Skeletal muscle cell (primary cell): ENCODE data around the gene ACADVL.

Experiments used
- DNase-seq: peaks from one replicate; pipeline ENCODE4 v3.0.0-alpha.2; 2010; ENCODE audit warnings: low read depth
- H3K4me3 ChIP-seq: 2 replicates; pipeline ENCODE4 v1.5.1; 2011; ENCODE audit warnings: low read depth, mild to moderate bottlenecking, control low read depth, low read length, moderate library complexity

The ACADVL gene

DNA sequence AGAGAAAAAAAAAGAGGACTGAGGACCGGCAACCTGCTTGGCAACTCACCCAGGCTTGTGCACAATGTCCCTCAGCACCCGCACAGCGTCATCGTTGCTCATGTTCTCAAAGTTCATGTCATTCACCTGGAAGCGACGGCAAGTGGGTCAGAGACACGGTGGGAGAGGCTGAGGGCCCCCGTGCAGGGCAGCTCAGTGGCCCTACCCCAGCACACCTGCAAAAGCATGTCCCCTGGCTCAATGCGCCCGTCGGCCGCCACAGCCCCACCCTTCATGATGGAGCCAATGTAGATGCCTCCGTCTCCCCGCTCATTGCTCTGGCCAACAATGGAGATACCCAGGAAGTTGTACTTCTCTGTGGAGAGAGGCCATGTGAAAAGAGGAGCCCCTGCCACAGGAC lies 9.2 kb downstream of the ACADVL start:
- no peak overlapping the region for H3K4me3 ChIP-seq
- no peak for DNase-seq

DNA sequence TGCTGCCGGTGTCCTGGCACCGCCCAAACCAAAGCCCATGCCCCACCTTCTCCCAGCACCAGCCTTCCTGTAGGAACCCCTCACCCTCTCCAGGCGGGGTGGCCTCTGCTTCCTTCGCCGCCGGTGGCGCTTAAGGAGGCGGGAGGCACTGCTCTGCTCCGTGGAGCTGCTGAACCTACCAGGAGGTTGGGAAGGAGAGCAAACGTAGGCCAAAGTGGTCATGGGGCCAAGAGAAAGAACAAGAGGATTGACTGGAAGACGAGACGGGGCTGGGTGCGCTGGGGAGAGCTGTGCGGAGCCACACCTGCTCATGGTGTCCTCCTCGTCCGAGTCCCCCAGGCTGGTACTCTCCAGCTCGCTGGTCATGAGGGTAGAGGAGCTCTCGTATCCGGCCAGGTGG lies 9.8 kb downstream of the ACADVL start:
- no peak for DNase-seq
- no peak overlapping the region for H3K4me3 ChIP-seq

- no peak for DNase-seq
- peak overlapping the region; percentile 86 for H3K4me3 ChIP-seq
Observed at GRCh38 chr17:7232114-7232513, 12.4 kb downstream of the ACADVL start.

GRCh38 chr17:7233701-7234082 lies 14.0 kb downstream of the ACADVL start:
- H3K4me3 ChIP-seq: peak overlapping the region; percentile 86
- DNase-seq: no peak

DNA sequence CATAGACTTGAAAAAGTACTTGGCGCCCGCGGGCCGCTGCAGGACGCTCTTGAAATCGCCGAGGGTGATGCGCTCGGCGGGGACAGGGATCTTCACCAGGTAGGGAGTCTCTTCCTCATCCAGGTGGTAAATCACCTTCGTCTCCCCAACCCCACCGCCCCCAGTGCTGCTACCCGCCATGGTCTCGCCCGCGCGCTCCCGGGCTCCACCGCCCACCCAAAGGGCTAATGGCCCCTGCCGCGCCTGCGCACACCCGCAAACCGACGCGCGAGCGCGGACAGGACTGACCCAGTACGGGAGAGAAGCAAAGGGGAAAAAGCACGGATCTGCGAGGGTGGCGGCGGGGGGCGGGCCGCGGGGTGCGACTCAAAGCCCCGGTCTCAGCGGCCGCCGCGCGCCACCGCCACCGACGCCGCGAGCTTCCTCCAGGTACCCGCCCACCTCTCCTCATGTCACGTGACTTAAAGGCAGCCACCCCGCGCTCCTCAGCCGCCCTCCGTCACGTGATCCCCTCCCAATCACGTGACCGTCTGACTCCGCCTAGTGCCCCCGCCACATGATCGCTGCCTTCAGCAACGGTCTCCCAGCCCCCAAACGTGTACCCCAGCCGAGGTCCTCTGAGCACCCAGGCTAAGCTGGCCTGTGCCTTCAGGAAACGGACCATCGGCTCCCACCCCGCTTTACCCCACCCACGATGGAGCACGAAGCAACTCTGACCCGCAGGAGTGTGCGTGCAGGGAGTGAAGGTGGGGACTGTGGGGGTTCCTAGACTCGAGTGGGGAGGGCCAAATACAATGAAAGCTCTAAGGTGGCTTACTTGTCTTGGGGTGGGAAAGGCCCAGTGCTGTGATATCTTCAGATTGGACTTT lies 14.6 kb downstream of the ACADVL start, which contains the start of gene DVL2:
Gene DVL2, minus strand, starts transcription at position 435 of the 869 bp plus-strand sequence. Its CDS starts 255 bp downstream, at position 180.
- peak within 1 kb of the TSS; percentile 86 for H3K4me3 ChIP-seq
- DNase-seq: peak; percentile 86

GRCh38 chr17:7235693-7236665 lies 16.2 kb downstream of the ACADVL start:
- no peak overlapping the region for H3K4me3 ChIP-seq
- no peak for DNase-seq

DNA sequence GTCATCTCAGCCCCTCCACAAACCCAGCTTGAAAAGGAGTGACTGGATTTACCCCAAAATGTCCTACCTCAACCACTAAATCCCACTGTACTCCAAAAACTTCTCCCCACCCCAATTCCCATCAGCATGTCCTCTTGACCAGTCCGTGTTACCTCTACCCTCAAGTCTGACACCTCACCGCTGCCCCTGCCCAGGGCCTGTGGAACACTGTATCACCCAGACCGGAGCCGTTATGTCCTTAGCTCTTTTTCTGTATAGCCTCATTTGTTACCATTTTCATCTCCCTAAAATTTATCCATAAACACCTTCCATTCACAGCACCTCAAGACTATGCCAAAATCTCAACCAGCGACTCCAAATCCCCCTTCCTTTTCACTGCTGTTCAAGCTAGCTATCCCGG lies 17.1 kb downstream of the ACADVL start:
- DNase-seq: no peak
- H3K4me3 ChIP-seq: peak overlapping the region; percentile 98

GRCh38 chr17:7237266-7237760 lies 17.6 kb downstream of the ACADVL start:
- H3K4me3 ChIP-seq: peak overlapping the region; percentile 98
- no peak for DNase-seq

GRCh38 chr17:7237761-7238419 lies 18.2 kb downstream of the ACADVL start:
- peak overlapping the region; percentile 98 for H3K4me3 ChIP-seq
- no peak for DNase-seq

- DNase-seq: no peak
- peak overlapping the region; percentile 98 for H3K4me3 ChIP-seq
Observed at GRCh38 chr17:7238420-7239090, 18.8 kb downstream of the ACADVL start.

- DNase-seq: peak; percentile 97
- peak within 1 kb of the TSS; percentile 98 for H3K4me3 ChIP-seq
Observed at GRCh38 chr17:7239091-7240027, 19.6 kb downstream of the ACADVL start, which contains the start of gene PHF23. Gene PHF23, minus strand, starts transcription at chr17:7239457. Its CDS starts 178 bp downstream, at chr17:7239279.

DNA sequence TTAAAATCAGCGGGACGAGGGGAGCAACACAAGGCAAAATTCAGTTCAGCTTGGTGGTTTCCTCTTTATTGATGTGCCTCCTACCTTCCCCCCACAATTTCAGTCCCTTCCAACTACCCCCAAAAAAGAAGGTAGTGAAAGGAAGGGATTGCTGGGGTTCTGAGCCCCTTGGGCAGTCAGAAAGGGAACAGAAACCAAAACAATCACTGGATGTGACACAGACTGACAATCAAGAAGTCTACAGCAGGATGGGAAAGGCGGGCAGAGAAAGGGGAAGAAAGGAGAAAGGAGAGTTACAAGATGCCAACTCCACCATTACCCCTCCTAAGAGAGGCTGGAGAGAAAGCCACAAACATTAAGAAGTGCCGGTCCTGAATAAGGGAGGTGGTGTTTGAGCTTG lies 20.6 kb downstream of the ACADVL start:
- H3K4me3 ChIP-seq: peak overlapping the region; percentile 91
- DNase-seq: no peak

DNA sequence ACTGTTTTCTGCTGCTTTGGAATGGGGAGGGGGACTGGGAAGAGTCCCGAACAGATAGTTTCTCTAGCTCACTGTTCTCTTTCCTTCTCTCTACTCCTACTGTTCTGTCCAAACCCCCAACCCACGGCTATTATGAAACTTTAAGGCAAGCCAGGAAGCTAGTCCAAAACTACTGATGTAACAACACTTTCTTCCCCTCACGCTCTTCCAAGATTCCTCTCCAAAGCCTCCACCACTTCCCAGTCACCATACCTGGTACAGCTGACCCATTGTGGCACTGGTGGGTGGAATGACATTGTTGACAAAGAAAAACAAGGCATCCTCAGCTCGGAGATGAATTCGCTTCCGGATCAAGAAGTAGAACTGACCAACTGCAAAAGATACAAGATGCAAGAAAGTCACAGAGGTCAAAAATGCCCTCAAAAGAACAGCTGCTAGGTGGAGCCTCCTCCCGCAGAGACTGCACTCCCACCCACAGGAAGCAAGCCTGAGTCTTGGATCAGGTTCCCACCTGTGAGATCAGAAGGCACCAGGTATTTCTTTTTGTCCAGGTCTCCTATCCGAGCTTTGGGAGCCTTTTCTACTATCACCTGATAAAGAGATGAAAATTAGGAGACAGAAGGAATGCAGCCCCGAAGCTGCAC lies 21.5 kb downstream of the ACADVL start:
- no peak for DNase-seq
- H3K4me3 ChIP-seq: peak overlapping the region; percentile 91

DNA sequence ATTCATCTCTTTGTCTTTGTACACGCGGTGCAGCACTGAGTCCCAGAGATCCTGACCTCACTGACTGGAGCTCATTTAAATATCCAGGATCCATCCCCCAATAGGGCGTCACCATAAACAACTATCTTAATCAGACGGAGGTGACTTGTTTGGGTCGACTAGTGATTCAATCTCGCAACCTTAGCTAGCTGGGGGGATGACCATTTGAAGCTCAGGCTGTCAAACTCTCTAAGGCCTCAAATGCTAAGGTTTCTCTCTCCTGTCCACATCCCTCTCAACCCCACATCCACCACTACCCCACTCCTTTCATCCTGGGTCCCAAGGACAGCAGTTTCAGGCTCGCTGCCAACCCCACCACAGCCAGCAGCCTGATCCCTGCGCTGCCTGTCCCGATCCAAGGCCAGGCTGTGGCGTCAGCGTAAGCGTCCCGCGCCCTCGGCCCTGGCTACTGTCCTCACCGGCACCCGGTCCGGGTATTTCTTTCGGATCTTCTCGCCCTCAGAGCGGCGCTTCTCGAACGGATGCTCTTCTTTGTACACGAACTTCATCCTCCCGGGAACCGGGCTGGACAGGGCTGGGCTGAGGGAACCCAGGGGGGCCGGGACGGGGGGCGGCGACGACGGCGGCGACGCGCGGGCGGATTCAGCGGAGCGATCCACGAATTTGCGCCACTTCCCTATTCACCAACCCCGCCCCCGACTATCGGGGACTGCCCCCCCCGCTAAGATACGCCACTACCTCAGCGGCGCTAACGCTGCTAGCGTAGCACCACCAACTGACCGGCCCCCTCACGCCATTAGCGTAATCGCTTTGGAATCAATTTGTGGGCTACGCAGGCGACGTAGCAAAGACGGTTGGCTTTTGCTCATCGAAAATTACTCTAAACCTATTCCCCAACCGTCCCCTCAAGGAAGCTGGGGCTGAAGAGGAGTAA lies 22.3 kb downstream of the ACADVL start, which contains the start of gene GABARAP:
Gene GABARAP, minus strand, starts transcription at position 667 of the 934 bp plus-strand sequence. Its CDS starts 119 bp downstream, at position 548.
- peak; percentile 76 for DNase-seq
- peak within 1 kb of the TSS; percentile 91 for H3K4me3 ChIP-seq

GRCh38 chr17:7242717-7243452 lies 23.1 kb downstream of the ACADVL start:
- peak overlapping the region; percentile 91 for H3K4me3 ChIP-seq
- peak; percentile 89 for DNase-seq

DNA sequence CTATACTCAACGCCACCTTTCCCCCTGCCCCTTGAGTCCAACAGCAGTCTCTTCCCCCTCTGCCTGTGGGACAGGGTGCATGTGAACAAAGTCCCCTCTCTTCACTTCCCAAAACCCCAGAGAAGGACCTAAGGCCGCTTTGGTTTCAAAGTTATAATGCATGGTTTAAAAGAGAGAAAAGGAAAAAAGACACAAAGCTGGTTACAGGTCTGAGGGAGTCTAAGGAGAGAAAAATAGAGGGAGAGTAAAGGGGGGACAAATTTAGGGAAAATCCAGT lies 23.7 kb downstream of the ACADVL start:
- H3K4me3 ChIP-seq: peak overlapping the region; percentile 91
- DNase-seq: no peak
